HCT116 (cell line): ENCODE measurements around the gene DPYSL4. TPM values are rescaled to one million over a fixed set of nuclear protein-coding genes. Genes with fewer than 3 reads are reported as not detected.

Experiments
- ATAC-seq: fragments of 200-7000 bp; cut with Tn5 transposase; 2 replicates; pipeline ENCODE4 v1.9.1; 2020; ENCODE audit warnings: mild to moderate bottlenecking, moderate library complexity
- BruUV-seq: library from RNA; stranded (reverse); fragments of 400-500 nt; replicated peaks from 2 replicates; lab custom pipeline; 2021; lab: Mats Ljungman, UMichigan
- CTCF ChIA-PET: fragments of 300-600 bp; sonication (Branson Sonifier 250); formaldehyde crosslinking; loops from one replicate; lab custom pipeline; 2021; ENCODE audit warnings: antibody characterized with exemption; lab: Charles Lee
- POLR2A ChIA-PET: fragments of 300-600, 350-600 bp; sonication (Branson Sonifier 250); formaldehyde crosslinking; loops from one replicate; lab custom pipeline; 2021; ENCODE audit warnings: antibody characterized with exemption; lab: Charles Lee
- RAD21 ChIA-PET, 2 experiments: fragments of 300-600 bp; sonication (Branson Sonifier 250); formaldehyde crosslinking; loops; one replicate each; lab custom pipeline; 2023; ENCODE audit warnings: low total read pairs in 2 of 2; ENCODE audit not compliant: uncharacterized antibody in 2 of 2, unreplicated experiment in 2 of 2, low non-redundant PET in 1 of 2; lab: Charles Lee
- DNase-seq: peaks from one replicate; pipeline ENCODE4 v3.0.0-alpha.2; 2010; ENCODE audit warnings: low read depth, low spot score
- H2AFZ ChIP-seq: fragments of 200-600 bp; shearing (Covaris generic), sonication (generic); 2 replicates; pipeline ENCODE4 v1.6.1; 2017; ENCODE audit warnings: low read depth, mixed run types, mixed read lengths, antibody characterized with exemption, low read length; ENCODE audit not compliant: poor library complexity, severe bottlenecking
- H3K27ac ChIP-seq: 2 replicates; pipeline ENCODE4 v1.5.1; 2012; ENCODE audit warnings: low read depth, low read length
- H3K27me3 ChIP-seq: fragments of 200-600 bp; sonication (generic); 2 replicates; pipeline ENCODE4 v1.6.1; 2016; ENCODE audit warnings: mixed run types, low read length, mixed read lengths; ENCODE audit not compliant: insufficient read depth
- H3K36me3 ChIP-seq, 2 experiments: fragments of 200-500 bp in 1 of 2; fragments of 200-600 bp in 1 of 2; sonication (Bioruptor generic) in 1 of 2; sonication (generic) in 1 of 2; 2 replicates each; pipeline versions ENCODE4 v1.5.1 to v1.6.1; 2014 to 2016; ENCODE audit warnings: low read length in 2 of 2, inconsistent platforms in 1 of 2, mixed read lengths in 1 of 2, mixed run types in 1 of 2; ENCODE audit not compliant: insufficient read depth in 2 of 2, control insufficient read depth in 1 of 2
- H3K4me1 ChIP-seq, 2 experiments: fragments of 200-600 bp in 1 of 2; sonication (generic) in 1 of 2; 2 replicates each; pipeline versions ENCODE4 v1.5.1 to v1.6.1; 2012 to 2017; ENCODE audit warnings: low read length in 2 of 2, inconsistent platforms in 1 of 2, mild to moderate bottlenecking in 1 of 2, mixed read lengths in 1 of 2, mixed run types in 1 of 2, moderate library complexity in 1 of 2; ENCODE audit not compliant: insufficient read depth in 2 of 2, control insufficient read depth in 1 of 2
- H3K4me2 ChIP-seq: fragments of 200-600 bp; sonication (generic); 2 replicates; pipeline ENCODE4 v1.6.1; 2017; ENCODE audit warnings: mixed run types, low read length, mixed read lengths
- H3K4me3 ChIP-seq, 2 experiments: fragments of 200-600 bp in 1 of 2; sonication (generic) in 1 of 2; replicated peaks in 1 of 2; 2 replicates each; pipeline ENCODE4 v1.5.1; 2011 to 2016; ENCODE audit warnings: low read length in 2 of 2, control low read depth in 1 of 2, low read depth in 1 of 2, mild to moderate bottlenecking in 1 of 2, mixed read lengths in 1 of 2, mixed run types in 1 of 2
- H3K79me2 ChIP-seq: fragments of 200-600 bp; sonication (generic); 2 replicates; pipeline ENCODE4 v1.6.1; 2017; ENCODE audit warnings: mild to moderate bottlenecking, mixed run types, low read length, moderate library complexity, mixed read lengths; ENCODE audit not compliant: insufficient read depth
- H3K9ac ChIP-seq: fragments of 200-600 bp; sonication (generic); 2 replicates; pipeline ENCODE4 v1.6.1; 2016; ENCODE audit warnings: low read length, mixed read lengths
- H3K9me2 ChIP-seq: fragments of 200-600 bp; sonication (generic), shearing (Covaris generic); 2 replicates; pipeline ENCODE4 v1.6.1; 2017; ENCODE audit warnings: mixed run types, mild to moderate bottlenecking, moderate library complexity; ENCODE audit not compliant: insufficient read depth
- H3K9me3 ChIP-seq, 2 experiments: fragments of 200-500 bp in 1 of 2; fragments of 200-600 bp in 1 of 2; sonication (Bioruptor generic) in 1 of 2; sonication (generic) in 1 of 2; 2 replicates each; pipeline ENCODE4 v1.6.1; 2014 to 2017; ENCODE audit warnings: low read length in 2 of 2, mixed read lengths in 2 of 2, inconsistent platforms in 1 of 2, low read depth in 1 of 2, mild to moderate bottlenecking in 1 of 2, mixed run types in 1 of 2, moderate library complexity in 1 of 2; ENCODE audit not compliant: control insufficient read depth in 1 of 2, insufficient read depth in 1 of 2
- H4K20me1 ChIP-seq: fragments of 200-600 bp; sonication (generic), shearing (Covaris generic); 2 replicates; pipeline ENCODE4 v1.6.1; 2017; ENCODE audit warnings: mixed run types, mild to moderate bottlenecking, moderate library complexity; ENCODE audit not compliant: insufficient read depth
- CBX3 ChIP-seq: IDR thresholded peaks from 2 replicates; pipeline ENCODE4 v1.6.1; 2012; ENCODE audit warnings: low read depth
- EGR1 ChIP-seq: IDR thresholded peaks from 2 replicates; pipeline ENCODE4 v1.6.1; 2012; ENCODE audit warnings: low read depth
- EZH2 ChIP-seq: fragments of 200-600 bp; sonication (generic); IDR thresholded peaks from 2 replicates; pipeline ENCODE4 v1.6.1; 2017; ENCODE audit warnings: antibody characterized with exemption, mixed run types
- FOSL1 ChIP-seq: IDR thresholded peaks from 2 replicates; pipeline ENCODE4 v1.6.1; 2012; ENCODE audit warnings: low read depth
- JUND ChIP-seq: IDR thresholded peaks from 2 replicates; pipeline ENCODE4 v1.6.1; 2012
- POLR2A ChIP-seq: IDR thresholded peaks from 2 replicates; pipeline ENCODE4 v1.7.0; 2011; ENCODE audit warnings: borderline replicate concordance; ENCODE audit not compliant: insufficient read depth, insufficient read length; ENCODE audit errors: extremely low read depth
- SP1 ChIP-seq: IDR thresholded peaks from 2 replicates; pipeline ENCODE4 v1.6.1; 2012; ENCODE audit warnings: low read depth
- SRF ChIP-seq: IDR thresholded peaks from 2 replicates; pipeline ENCODE4 v1.6.1; 2012; ENCODE audit warnings: low read depth
- ZFX ChIP-seq: fragments of 450-650 bp; IDR thresholded peaks from 2 replicates; pipeline ENCODE4 v1.6.1; 2017
- intact Hi-C: fragments of 100-400 bp; cut with micrococcal nuclease; formaldehyde crosslinking; loops from 2 replicates; pipeline ENCODE4 v1.10.0; 2022
- total RNA-seq: library from RNA; stranded (reverse); gene quantifications from one replicate; pipeline ENCODE4 v1.2.1, GENCODE V29; 2021; ENCODE audit not compliant: unreplicated experiment
- TF ChIP-seq, protein P1 (sequence below): IDR thresholded peaks from 2 replicates; pipeline ENCODE4 v1.6.1; 2011; ENCODE audit warnings: mild to moderate bottlenecking, low read length, moderate library complexity; ENCODE audit not compliant: insufficient replicate concordance; ENCODE audit errors: extremely low read depth
- TF ChIP-seq, protein P2 (sequence below), 3 experiments: fragments of 200-600 bp in 1 of 3; sonication (generic) in 1 of 3; IDR thresholded peaks in 2 of 3; conservative IDR thresholded peaks in 1 of 3; 2 replicates each; pipeline ENCODE4 v1.5.1; 2012 to 2017; ENCODE audit warnings: low read depth in 2 of 3, low read length in 2 of 3, antibody characterized with exemption in 1 of 3, borderline replicate concordance in 1 of 3, control low read depth in 1 of 3, mild to moderate bottlenecking in 1 of 3, mixed read lengths in 1 of 3, mixed run types in 1 of 3, moderate library complexity in 1 of 3; ENCODE audit not compliant: insufficient read depth in 1 of 3
- TF ChIP-seq, protein P3 (sequence below): IDR thresholded peaks from 2 replicates; pipeline ENCODE4 v1.6.1; 2012
- TF ChIP-seq, protein P4 (sequence below): IDR thresholded peaks from 2 replicates; pipeline ENCODE4 v1.6.1; 2012; ENCODE audit warnings: low read depth

The DPYSL4 gene
- total RNA-seq, 1 experiment from 2014 or later = 5.4 TPM

DNA sequence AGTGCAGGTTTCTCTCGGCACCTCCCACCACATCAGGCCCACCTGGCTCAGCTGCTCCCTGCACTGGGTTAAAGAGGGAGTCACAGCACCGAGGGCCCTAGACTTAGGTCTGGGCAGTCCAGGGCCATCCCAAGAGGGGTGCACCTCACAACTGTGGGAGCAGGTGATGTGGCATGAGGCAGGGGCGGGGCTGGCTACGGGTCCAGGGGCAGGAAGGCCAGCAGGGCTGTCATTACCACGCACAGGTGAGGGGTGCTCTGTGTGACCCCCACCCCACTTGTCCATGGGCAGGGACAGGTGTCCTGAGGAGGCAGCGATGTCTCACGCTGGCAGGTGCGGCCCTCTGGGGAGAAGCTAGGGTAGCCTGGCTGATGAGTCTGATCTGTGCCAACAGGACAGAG, 40.5 kb upstream of the DPYSL4 start:
- no peak for ATAC-seq
- Histone ChIP-seq H3K9me3 (no peaks in the 10 kb centered on the region), H3K79me2 (no peaks in the 10 kb centered on the region), H3K4me3 (no peak overlapping the region), H3K27me3 (no peaks in the 10 kb centered on the region), H3K9me2 (no peaks in the 10 kb centered on the region), H3K36me3 (no peaks in the 10 kb centered on the region), H3K4me2 (no peak overlapping the region), H4K20me1 (no peaks in the 10 kb centered on the region), H2AFZ (no peak overlapping the region), H3K27ac (no peak overlapping the region), H3K9ac (no peak overlapping the region), H3K4me1 (peaks cover 0 to 3% of the 10 kb centered on the region in 2 experiments; a peak in 1 of 4 replicates)
- ChIA-PET CTCF (no interaction called here), RAD21 (no interaction called here), POLR2A (no interaction called here)
- intact Hi-C loops = no loop called here
- TF ChIP-seq, protein P1, sequence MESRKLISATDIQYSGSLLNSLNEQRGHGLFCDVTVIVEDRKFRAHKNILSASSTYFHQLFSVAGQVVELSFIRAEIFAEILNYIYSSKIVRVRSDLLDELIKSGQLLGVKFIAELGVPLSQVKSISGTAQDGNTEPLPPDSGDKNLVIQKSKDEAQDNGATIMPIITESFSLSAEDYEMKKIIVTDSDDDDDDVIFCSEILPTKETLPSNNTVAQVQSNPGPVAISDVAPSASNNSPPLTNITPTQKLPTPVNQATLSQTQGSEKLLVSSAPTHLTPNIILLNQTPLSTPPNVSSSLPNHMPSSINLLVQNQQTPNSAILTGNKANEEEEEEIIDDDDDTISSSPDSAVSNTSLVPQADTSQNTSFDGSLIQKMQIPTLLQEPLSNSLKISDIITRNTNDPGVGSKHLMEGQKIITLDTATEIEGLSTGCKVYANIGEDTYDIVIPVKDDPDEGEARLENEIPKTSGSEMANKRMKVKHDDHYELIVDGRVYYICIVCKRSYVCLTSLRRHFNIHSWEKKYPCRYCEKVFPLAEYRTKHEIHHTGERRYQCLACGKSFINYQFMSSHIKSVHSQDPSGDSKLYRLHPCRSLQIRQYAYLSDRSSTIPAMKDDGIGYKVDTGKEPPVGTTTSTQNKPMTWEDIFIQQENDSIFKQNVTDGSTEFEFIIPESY = no peak
- TF ChIP-seq SRF (no peak), SP1 (no peak), ZFX (no peak), CBX3 (no peak), EZH2 (no peak), POLR2A (no peak), JUND (no peak), FOSL1 (no peak), EGR1 (no peak)
- TF ChIP-seq, protein P2, sequence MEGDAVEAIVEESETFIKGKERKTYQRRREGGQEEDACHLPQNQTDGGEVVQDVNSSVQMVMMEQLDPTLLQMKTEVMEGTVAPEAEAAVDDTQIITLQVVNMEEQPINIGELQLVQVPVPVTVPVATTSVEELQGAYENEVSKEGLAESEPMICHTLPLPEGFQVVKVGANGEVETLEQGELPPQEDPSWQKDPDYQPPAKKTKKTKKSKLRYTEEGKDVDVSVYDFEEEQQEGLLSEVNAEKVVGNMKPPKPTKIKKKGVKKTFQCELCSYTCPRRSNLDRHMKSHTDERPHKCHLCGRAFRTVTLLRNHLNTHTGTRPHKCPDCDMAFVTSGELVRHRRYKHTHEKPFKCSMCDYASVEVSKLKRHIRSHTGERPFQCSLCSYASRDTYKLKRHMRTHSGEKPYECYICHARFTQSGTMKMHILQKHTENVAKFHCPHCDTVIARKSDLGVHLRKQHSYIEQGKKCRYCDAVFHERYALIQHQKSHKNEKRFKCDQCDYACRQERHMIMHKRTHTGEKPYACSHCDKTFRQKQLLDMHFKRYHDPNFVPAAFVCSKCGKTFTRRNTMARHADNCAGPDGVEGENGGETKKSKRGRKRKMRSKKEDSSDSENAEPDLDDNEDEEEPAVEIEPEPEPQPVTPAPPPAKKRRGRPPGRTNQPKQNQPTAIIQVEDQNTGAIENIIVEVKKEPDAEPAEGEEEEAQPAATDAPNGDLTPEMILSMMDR (IDR thresholded peaks at IDR 0.05 in 2 of 3, conservative IDR thresholded peaks at IDR 0.05 in 1 of 3; ENCODE audit: borderline replicate concordance in 1 of 3, insufficient read depth in 1 of 3, low read depth in 2 of 3, low read length in 2 of 3) = no peak
- TF ChIP-seq, protein P3, sequence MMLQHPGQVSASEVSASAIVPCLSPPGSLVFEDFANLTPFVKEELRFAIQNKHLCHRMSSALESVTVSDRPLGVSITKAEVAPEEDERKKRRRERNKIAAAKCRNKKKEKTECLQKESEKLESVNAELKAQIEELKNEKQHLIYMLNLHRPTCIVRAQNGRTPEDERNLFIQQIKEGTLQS = no peak
- TF ChIP-seq, protein P4, sequence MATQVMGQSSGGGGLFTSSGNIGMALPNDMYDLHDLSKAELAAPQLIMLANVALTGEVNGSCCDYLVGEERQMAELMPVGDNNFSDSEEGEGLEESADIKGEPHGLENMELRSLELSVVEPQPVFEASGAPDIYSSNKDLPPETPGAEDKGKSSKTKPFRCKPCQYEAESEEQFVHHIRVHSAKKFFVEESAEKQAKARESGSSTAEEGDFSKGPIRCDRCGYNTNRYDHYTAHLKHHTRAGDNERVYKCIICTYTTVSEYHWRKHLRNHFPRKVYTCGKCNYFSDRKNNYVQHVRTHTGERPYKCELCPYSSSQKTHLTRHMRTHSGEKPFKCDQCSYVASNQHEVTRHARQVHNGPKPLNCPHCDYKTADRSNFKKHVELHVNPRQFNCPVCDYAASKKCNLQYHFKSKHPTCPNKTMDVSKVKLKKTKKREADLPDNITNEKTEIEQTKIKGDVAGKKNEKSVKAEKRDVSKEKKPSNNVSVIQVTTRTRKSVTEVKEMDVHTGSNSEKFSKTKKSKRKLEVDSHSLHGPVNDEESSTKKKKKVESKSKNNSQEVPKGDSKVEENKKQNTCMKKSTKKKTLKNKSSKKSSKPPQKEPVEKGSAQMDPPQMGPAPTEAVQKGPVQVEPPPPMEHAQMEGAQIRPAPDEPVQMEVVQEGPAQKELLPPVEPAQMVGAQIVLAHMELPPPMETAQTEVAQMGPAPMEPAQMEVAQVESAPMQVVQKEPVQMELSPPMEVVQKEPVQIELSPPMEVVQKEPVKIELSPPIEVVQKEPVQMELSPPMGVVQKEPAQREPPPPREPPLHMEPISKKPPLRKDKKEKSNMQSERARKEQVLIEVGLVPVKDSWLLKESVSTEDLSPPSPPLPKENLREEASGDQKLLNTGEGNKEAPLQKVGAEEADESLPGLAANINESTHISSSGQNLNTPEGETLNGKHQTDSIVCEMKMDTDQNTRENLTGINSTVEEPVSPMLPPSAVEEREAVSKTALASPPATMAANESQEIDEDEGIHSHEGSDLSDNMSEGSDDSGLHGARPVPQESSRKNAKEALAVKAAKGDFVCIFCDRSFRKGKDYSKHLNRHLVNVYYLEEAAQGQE = no peak
- BruUV-seq = no TSS peak
- no peak for DNase-seq
